Measurements from ENCODE around the gene VSIR. TPM values are rescaled to one million over a fixed set of nuclear protein-coding genes. Genes with fewer than 3 reads are reported as not detected.

The VSIR gene
- total RNA-seq, 4 donors from 2014 or later: 37.8 to 118 (median 90.3) TPM

DNA sequence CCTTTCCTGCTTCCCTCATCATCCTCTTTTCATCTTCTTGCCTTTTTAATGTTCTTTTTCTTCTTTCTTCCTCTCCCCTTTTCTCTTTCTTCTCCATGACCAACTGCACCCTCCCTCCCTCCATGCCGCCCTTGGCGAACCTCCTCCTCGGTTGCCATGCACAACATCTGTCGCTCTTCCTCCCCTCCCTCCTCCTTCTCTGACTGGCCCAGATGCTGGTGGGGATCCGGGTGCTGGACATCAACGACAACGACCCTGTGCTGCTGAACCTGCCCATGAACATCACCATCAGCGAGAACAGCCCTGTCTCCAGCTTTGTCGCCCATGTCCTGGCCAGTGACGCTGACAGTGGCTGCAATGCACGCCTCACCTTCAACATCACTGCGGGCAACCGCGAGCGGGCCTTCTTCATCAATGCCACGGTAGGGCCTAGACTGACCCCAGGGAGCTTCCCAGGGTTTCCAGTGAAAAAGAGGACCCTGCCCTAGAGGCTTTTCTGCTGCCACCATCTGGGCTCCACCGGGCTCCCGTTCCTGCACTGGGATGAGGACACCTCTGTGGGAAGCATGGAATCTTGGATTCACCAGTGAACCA, 11.5 kb upstream of the VSIR start:
- H3K36me3 ChIP-seq: peaks cover 0 to 6% (median 0%) of the 10 kb centered on the region in 4 donors
- no peak overlapping the region for H3K27ac ChIP-seq (replicated peaks in 1 of 4)
- H3K4me1 ChIP-seq: peaks cover 6 to 16% (median 11%) of the 10 kb centered on the region in 4 donors
- no peaks in the 10 kb centered on the region for H3K9me3 ChIP-seq
- H3K27me3 ChIP-seq: no peaks in the 10 kb centered on the region
- H3K4me3 ChIP-seq: no peak overlapping the region
- intact Hi-C loops (cut with DNase I): no loop called here
- TF ChIP-seq POLR2A (IDR thresholded peaks at IDR 0.05; ENCODE audit: low read depth): no peak
- TF ChIP-seq POLR2AphosphoS5 (IDR thresholded peaks at IDR 0.05): no peak
- no peak for TF ChIP-seq EP300 (IDR thresholded peaks at IDR 0.05)
- TF ChIP-seq, protein P1, sequence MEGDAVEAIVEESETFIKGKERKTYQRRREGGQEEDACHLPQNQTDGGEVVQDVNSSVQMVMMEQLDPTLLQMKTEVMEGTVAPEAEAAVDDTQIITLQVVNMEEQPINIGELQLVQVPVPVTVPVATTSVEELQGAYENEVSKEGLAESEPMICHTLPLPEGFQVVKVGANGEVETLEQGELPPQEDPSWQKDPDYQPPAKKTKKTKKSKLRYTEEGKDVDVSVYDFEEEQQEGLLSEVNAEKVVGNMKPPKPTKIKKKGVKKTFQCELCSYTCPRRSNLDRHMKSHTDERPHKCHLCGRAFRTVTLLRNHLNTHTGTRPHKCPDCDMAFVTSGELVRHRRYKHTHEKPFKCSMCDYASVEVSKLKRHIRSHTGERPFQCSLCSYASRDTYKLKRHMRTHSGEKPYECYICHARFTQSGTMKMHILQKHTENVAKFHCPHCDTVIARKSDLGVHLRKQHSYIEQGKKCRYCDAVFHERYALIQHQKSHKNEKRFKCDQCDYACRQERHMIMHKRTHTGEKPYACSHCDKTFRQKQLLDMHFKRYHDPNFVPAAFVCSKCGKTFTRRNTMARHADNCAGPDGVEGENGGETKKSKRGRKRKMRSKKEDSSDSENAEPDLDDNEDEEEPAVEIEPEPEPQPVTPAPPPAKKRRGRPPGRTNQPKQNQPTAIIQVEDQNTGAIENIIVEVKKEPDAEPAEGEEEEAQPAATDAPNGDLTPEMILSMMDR (IDR thresholded peaks at IDR 0.05): no peak
- no peak for DNase-seq (ENCODE audit: extremely low spot score)
- WGBS: 93% methylated on average over 15 of the region's 18 CpGs

DNA sequence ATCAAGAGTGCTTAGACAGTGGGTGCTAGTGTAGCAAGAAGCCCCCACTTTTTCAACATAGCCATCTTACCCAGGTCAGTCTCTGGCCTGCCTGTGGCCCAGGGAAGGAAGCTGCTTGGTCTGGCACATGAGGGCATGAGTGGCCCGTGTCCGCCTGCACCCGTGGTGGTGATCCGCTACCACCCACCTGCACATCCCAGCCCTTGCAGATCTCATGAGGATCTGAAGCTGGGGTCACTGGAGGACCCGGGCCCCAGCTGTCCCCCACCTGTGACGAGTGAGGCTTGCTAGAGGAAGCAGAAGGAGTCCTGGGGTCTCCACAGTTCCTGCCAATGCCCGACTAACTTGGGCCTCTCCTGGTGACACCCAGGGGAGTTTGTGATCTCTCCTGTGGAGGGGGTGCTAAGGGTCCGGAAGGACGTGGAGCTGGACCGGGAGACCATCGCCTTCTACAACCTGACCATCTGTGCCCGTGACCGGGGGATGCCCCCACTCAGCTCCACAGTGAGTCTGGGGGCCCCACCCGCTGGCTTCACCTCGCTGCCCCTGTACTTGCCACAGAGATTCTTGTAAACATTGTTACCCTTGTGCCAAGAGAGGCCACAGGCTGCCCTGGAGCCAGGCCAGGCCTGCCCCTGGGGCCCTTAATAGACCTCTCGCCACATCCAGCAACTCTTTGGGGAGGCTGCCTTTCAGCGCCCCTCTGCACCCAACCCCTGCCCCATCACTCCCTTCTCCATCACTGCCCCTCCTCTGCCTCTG, 10.8 kb upstream of the VSIR start:
- WGBS: 84% methylated on average over 13 of the region's 17 CpGs

DNA sequence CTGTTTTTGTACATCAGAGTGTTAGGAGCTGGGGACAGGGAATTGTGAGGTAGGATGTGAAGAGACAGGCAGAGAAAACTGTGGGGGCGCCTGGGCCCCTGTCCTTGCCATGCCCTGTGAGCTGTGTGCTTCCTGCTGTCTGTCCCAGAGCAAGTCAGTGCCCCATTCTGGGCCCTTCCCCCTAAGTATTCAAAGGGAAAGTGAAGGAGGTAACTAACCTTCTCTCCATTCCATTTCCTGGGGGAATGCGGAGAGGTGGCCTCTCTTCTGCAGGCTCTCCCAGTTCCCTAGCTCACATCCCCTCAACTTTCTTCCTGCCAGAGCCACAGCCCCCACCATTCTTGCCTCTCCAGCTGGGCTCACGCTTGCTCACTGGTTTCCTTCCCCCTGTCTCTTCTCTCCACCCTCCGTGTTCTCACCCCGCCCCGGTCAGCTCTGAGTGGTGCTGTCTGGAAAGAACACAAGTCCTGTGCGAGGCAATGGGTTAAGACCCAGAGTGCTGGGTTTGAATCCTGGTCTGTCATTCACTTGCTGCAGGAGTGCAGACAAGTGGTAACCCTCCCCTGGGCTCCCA, 9.7 kb upstream of the VSIR start:
- Histone ChIP-seq H3K27ac (replicated peaks in 1 of 4) (no peak overlapping the region), H3K9me3 (no peaks in the 10 kb centered on the region), H3K36me3 (peaks cover 0 to 6% (median 0%) of the 10 kb centered on the region in 4 donors), H3K4me3 (no peak overlapping the region), H3K27me3 (no peaks in the 10 kb centered on the region), H3K4me1 (peaks cover 6 to 16% (median 11%) of the 10 kb centered on the region in 4 donors)
- DNase-seq (ENCODE audit: extremely low spot score): no peak
- intact Hi-C loops (cut with DNase I): no loop called here
- TF ChIP-seq POLR2A (IDR thresholded peaks at IDR 0.05; ENCODE audit: low read depth) (no peak), POLR2AphosphoS5 (IDR thresholded peaks at IDR 0.05) (no peak), EP300 (IDR thresholded peaks at IDR 0.05) (no peak)
- TF ChIP-seq, protein P1 (IDR thresholded peaks at IDR 0.05): no peak
- 50% methylated on average over 7 of the region's 7 CpGs for WGBS

More for the DNA sequence above, 10.8 kb upstream of the VSIR start:
- H3K27ac ChIP-seq (replicated peaks in 1 of 4): no peak overlapping the region
- H3K4me3 ChIP-seq: no peak overlapping the region
- intact Hi-C loops (cut with DNase I): no loop called here
- H3K27me3 ChIP-seq: no peaks in the 10 kb centered on the region
- H3K36me3 ChIP-seq: peaks cover 0 to 6% (median 0%) of the 10 kb centered on the region in 4 donors
- peaks cover 6 to 16% (median 11%) of the 10 kb centered on the region in 4 donors for H3K4me1 ChIP-seq
- TF ChIP-seq, protein P1 (IDR thresholded peaks at IDR 0.05): no peak
- TF ChIP-seq POLR2AphosphoS5 (IDR thresholded peaks at IDR 0.05): no peak
- TF ChIP-seq EP300 (IDR thresholded peaks at IDR 0.05): no peak
- TF ChIP-seq POLR2A (IDR thresholded peaks at IDR 0.05; ENCODE audit: low read depth): no peak
- DNase-seq (ENCODE audit: extremely low spot score): no peak
- H3K9me3 ChIP-seq: no peaks in the 10 kb centered on the region

DNA sequence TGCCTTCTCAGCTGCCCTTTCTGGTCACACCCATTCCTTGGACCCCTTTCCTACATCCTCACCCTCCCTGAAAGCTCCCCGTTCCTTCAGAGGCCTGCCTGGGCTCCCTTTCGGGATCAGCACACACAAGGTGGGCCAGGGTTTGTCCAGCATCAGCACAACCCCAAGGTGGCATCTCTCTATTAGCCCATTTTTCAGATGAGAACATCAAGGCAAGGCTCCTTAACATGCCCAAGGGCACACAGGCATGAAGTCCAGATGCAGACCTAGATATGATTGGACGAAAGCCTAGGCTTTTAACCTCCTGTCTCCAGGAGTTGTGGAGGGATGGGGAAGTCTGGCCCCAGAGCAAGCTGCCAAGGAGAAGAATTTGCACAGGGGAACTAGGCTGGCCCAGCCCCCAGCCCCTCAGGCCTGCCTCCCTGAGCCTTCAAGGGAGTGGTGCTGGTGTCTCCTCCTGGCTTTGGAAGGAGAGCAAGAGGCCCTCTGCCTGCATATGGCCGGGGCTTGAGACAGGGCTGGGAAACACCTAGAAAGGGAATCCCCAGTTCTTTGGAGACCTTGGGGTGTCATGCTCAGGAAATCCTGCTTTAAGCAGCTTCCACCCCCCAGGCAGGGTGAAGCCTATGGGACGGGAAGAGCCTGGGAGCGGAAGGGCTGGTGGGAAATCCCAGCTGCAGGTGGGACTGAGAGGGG, 9.0 kb upstream of the VSIR start:
- intact Hi-C loops (cut with DNase I): no loop called here

More for the DNA sequence above, 9.0 kb upstream of the VSIR start:
- TF ChIP-seq EP300 (IDR thresholded peaks at IDR 0.05) (no peak), POLR2A (IDR thresholded peaks at IDR 0.05; ENCODE audit: low read depth) (no peak), POLR2AphosphoS5 (IDR thresholded peaks at IDR 0.05) (no peak)
- TF ChIP-seq, protein P1 (IDR thresholded peaks at IDR 0.05): no peak
- H3K36me3 ChIP-seq: peaks cover 0 to 6% (median 0%) of the 10 kb centered on the region in 4 donors
- no peak for DNase-seq (ENCODE audit: extremely low spot score)
- H3K4me1 ChIP-seq: peaks cover 6 to 16% (median 11%) of the 10 kb centered on the region in 4 donors
- H3K27ac ChIP-seq (replicated peaks in 1 of 4): no peak overlapping the region
- H3K4me3 ChIP-seq: no peak overlapping the region
- no peaks in the 10 kb centered on the region for H3K9me3 ChIP-seq
- WGBS: 82% methylated on average over 6 of the region's 6 CpGs
- H3K27me3 ChIP-seq: no peaks in the 10 kb centered on the region
